PC-9 (cell line): ENCODE results near the gene PDZRN4. TPM values are rescaled to one million over a fixed set of nuclear protein-coding genes. Genes with fewer than 3 reads are reported as not detected.

Experiments used
- BruUV-seq: library from RNA; stranded (reverse); fragments of 400-500 nt; replicated peaks from 2 replicates; lab custom pipeline; 2021; lab: Mats Ljungman, UMichigan
- CTCF ChIA-PET: fragments of 300-600 bp; sonication (Branson Sonifier 250); formaldehyde crosslinking; loops from one replicate; lab custom pipeline; 2022; ENCODE audit warnings: antibody characterized with exemption; lab: Charles Lee
- POLR2A ChIA-PET: fragments of 300-600 bp; sonication (Branson Sonifier 250); formaldehyde crosslinking; loops from one replicate; lab custom pipeline; 2022; ENCODE audit warnings: antibody characterized with exemption; ENCODE audit not compliant: unreplicated experiment; lab: Charles Lee
- DNase-seq, 2 experiments: peaks; one replicate each; pipeline versions ENCODE4 v3.0.0 to v3.0.0-alpha.2; 2015 to 2022; ENCODE audit warnings: mixed read lengths in 1 of 2
- H2AFZ ChIP-seq: fragments of 200-600 bp; sonication (generic); 2 replicates; pipeline ENCODE4 v1.8.1; 2017; ENCODE audit warnings: antibody characterized with exemption
- H3F3A ChIP-seq: fragments of 200-600 bp; sonication (generic); 2 replicates; pipeline ENCODE4 v1.8.1; 2017; ENCODE audit warnings: antibody characterized with exemption, mild to moderate bottlenecking, low read depth; ENCODE audit not compliant: insufficient read depth
- H3K27ac ChIP-seq: fragments of 200-600 bp; sonication (generic); 2 replicates; pipeline ENCODE4 v1.6.1; 2016; ENCODE audit warnings: mixed run types
- H3K27me3 ChIP-seq: fragments of 200-600 bp; sonication (generic); 2 replicates; pipeline ENCODE4 v1.6.1; 2016; ENCODE audit warnings: low read depth, mixed run types; ENCODE audit not compliant: insufficient read depth
- H3K36me3 ChIP-seq: fragments of 200-600 bp; sonication (generic); 2 replicates; pipeline ENCODE4 v1.6.1; 2016; ENCODE audit warnings: low read depth, mixed run types
- H3K4me1 ChIP-seq: fragments of 200-600 bp; sonication (generic); replicated peaks from 2 replicates; pipeline ENCODE4 v1.6.1; 2016; ENCODE audit warnings: mixed run types; ENCODE audit not compliant: insufficient read depth
- H3K4me2 ChIP-seq: fragments of 200-600 bp; sonication (generic); 2 replicates; pipeline ENCODE4 v1.6.1; 2017; ENCODE audit warnings: mixed run types
- H3K4me3 ChIP-seq: fragments of 200-600 bp; sonication (generic); 2 replicates; pipeline ENCODE4 v1.6.1; 2016; ENCODE audit warnings: mixed run types
- H3K79me2 ChIP-seq: fragments of 200-600 bp; sonication (generic); 2 replicates; pipeline ENCODE4 v1.6.1; 2017; ENCODE audit warnings: low read depth, mixed run types
- H3K9me2 ChIP-seq: fragments of 200-600 bp; sonication (generic); 2 replicates; pipeline ENCODE4 v1.8.1; 2017; ENCODE audit warnings: mild to moderate bottlenecking; ENCODE audit not compliant: insufficient read depth
- H3K9me3 ChIP-seq: fragments of 200-600 bp; sonication (generic); 2 replicates; pipeline ENCODE4 v1.8.1; 2016; ENCODE audit warnings: low read depth; ENCODE audit not compliant: insufficient read depth
- H4K20me1 ChIP-seq: fragments of 200-600 bp; sonication (generic); 2 replicates; pipeline ENCODE4 v1.8.1; 2017; ENCODE audit not compliant: insufficient read depth
- CTCF ChIP-seq: fragments of 200-600 bp; sonication (generic); conservative IDR thresholded peaks from 2 replicates; pipeline ENCODE4 v1.6.1; 2017; ENCODE audit warnings: mixed run types, antibody characterized with exemption, mild to moderate bottlenecking, moderate library complexity
- EZH2 ChIP-seq: fragments of 200-600 bp; sonication (generic); IDR thresholded peaks from 2 replicates; pipeline ENCODE4 v1.8.0; 2017; ENCODE audit warnings: antibody characterized with exemption, low read depth
- intact Hi-C: fragments of 100-400 bp; cut with micrococcal nuclease; formaldehyde crosslinking; loops from one replicate; pipeline ENCODE4 v1.10.0; 2022; ENCODE audit not compliant: unreplicated experiment
- total RNA-seq: library from RNA; stranded (reverse); gene quantifications from 2 replicates; pipeline ENCODE4 v1.2.3, GENCODE V29; 2021

PDZRN4 gene
- total RNA-seq, 1 experiment from 2014 or later = not detected

- no peak for DNase-seq
- no peaks in the 10 kb centered on the region for H3K79me2 ChIP-seq
- no TSS peak for BruUV-seq
- H3K9me3 ChIP-seq = no peaks in the 10 kb centered on the region
- H3K27me3 ChIP-seq = no peaks in the 10 kb centered on the region
- ChIA-PET POLR2A (no interaction called here), CTCF (no interaction called here)
- H3K36me3 ChIP-seq = no peaks in the 10 kb centered on the region
- intact Hi-C loops = no loop called here
- H3K4me1 ChIP-seq = no peaks in the 10 kb centered on the region
- no peaks in the 10 kb centered on the region for H3K9me2 ChIP-seq
- TF ChIP-seq CTCF = no peak
- no peaks in the 10 kb centered on the region for H3F3A ChIP-seq
- no peak overlapping the region for H3K4me3 ChIP-seq
- H2AFZ ChIP-seq = no peak overlapping the region
- H3K4me2 ChIP-seq = no peak overlapping the region
- no peak overlapping the region for H3K27ac ChIP-seq
- H4K20me1 ChIP-seq = no peaks in the 10 kb centered on the region
Measured at GRCh38 chr12:41228066-41228820, 40.1 kb downstream of the PDZRN4 start.

GRCh38 chr12:41230756-41231155, 42.6 kb downstream of the PDZRN4 start:
- Histone ChIP-seq H3K27ac (no peak overlapping the region), H3F3A (no peaks in the 10 kb centered on the region), H4K20me1 (no peaks in the 10 kb centered on the region), H3K9me3 (no peaks in the 10 kb centered on the region), H2AFZ (no peak overlapping the region), H3K36me3 (no peaks in the 10 kb centered on the region), H3K4me3 (no peak overlapping the region), H3K9me2 (no peaks in the 10 kb centered on the region), H3K4me2 (no peak overlapping the region), H3K79me2 (no peaks in the 10 kb centered on the region), H3K27me3 (no peaks in the 10 kb centered on the region), H3K4me1 (no peaks in the 10 kb centered on the region)
- ChIA-PET CTCF (no interaction called here), POLR2A (no interaction called here)
- intact Hi-C loops = no loop called here
- DNase-seq = no peak
- TF ChIP-seq EZH2 (no peak), CTCF (no peak)
- no TSS peak for BruUV-seq

GRCh38 chr12:41234692-41235091, 46.6 kb downstream of the PDZRN4 start:
- ChIA-PET POLR2A (no interaction called here), CTCF (no interaction called here)
- no peaks in the 10 kb centered on the region for H3K9me3 ChIP-seq
- no peaks in the 10 kb centered on the region for H3K36me3 ChIP-seq
- H3K27me3 ChIP-seq = no peaks in the 10 kb centered on the region
- no peak overlapping the region for H3K4me2 ChIP-seq
- H3K4me3 ChIP-seq = no peak overlapping the region
- H2AFZ ChIP-seq = no peak overlapping the region
- DNase-seq = no peak
- H3F3A ChIP-seq = no peaks in the 10 kb centered on the region
- no peak overlapping the region for H3K27ac ChIP-seq
- H3K79me2 ChIP-seq = no peaks in the 10 kb centered on the region
- no peaks in the 10 kb centered on the region for H3K9me2 ChIP-seq
- H4K20me1 ChIP-seq = no peaks in the 10 kb centered on the region
- TF ChIP-seq EZH2 (no peak), CTCF (no peak)
- H3K4me1 ChIP-seq = no peaks in the 10 kb centered on the region
- no TSS peak for BruUV-seq
- intact Hi-C loops = no loop called here
